Measurements from ENCODE around the gene RPL23. TPM values are rescaled to one million over a fixed set of nuclear protein-coding genes. Genes with fewer than 3 reads are reported as not detected.

The RPL23 gene
- total RNA-seq, 1 donor from 2014 or later: 1,802 TPM

GRCh38 chr17:38800237-38800760 lies 53.2 kb downstream of the RPL23 start:
- DNase-seq (ENCODE audit: low read depth, low spot score): no peak

GRCh38 chr17:38799501-38800236 lies 53.9 kb downstream of the RPL23 start, which contains the start of gene PIP4K2B:
TSS of gene PIP4K2B (minus strand) at chr17:38799556. CDS start at chr17:38799424, 132 bp downstream.
- no peak for TF ChIP-seq CTCF (conservative IDR thresholded peaks at IDR 0.05)
- Mint-ChIP-seq H3K27me3 (ENCODE audit: low read depth) (peaks cover 3% of the 10 kb centered on the region), H3K4me1 (peaks cover 39% of the 10 kb centered on the region), H3K36me3 (ENCODE audit: low read depth) (peaks cover 15% of the 10 kb centered on the region), H3K27ac (ENCODE audit: unreplicated experiment) (peak within 1 kb of the TSS; percentile 95), H3K4me3 (peak within 1 kb of the TSS; percentile 99), H3K9me3 (no peaks in the 10 kb centered on the region)
- peak; percentile 93 for DNase-seq (ENCODE audit: low read depth, low spot score)

More at GRCh38 chr17:38800237-38800760, 53.2 kb downstream of the RPL23 start:
- Mint-ChIP-seq H3K4me1 (peaks cover 39% of the 10 kb centered on the region), H3K27me3 (ENCODE audit: low read depth) (peaks cover 3% of the 10 kb centered on the region), H3K4me3 (peak overlapping the region; percentile 82), H3K9me3 (no peaks in the 10 kb centered on the region), H3K36me3 (ENCODE audit: low read depth) (peaks cover 15% of the 10 kb centered on the region), H3K27ac (ENCODE audit: unreplicated experiment) (peak overlapping the region; percentile 30)
- no peak for TF ChIP-seq CTCF (conservative IDR thresholded peaks at IDR 0.05)

- peak; percentile 21 for DNase-seq (ENCODE audit: low read depth, low spot score)
- peaks cover 3% of the 10 kb centered on the region for H3K27me3 Mint-ChIP-seq (ENCODE audit: low read depth)
- H3K9me3 Mint-ChIP-seq: no peaks in the 10 kb centered on the region
- H3K4me1 Mint-ChIP-seq: peaks cover 47% of the 10 kb centered on the region
- peak overlapping the region; percentile 99 for H3K4me3 Mint-ChIP-seq
- peak; percentile 22 for TF ChIP-seq CTCF (conservative IDR thresholded peaks at IDR 0.05)
- H3K36me3 Mint-ChIP-seq (ENCODE audit: low read depth): peaks cover 10% of the 10 kb centered on the region
- peak overlapping the region; percentile 95 for H3K27ac Mint-ChIP-seq (ENCODE audit: unreplicated experiment)
Measured at GRCh38 chr17:38798614-38799500, 54.7 kb downstream of the RPL23 start.

Small RNA genes within 50 kb of the gene (microRNA-seq; reads per million reads assigned to microRNA genes)
- gene MIR4727: not detected

Other genes with a start within 250 kb of the RPL23 start
- 8.4 and 8.6 TPM in 2 replicates for gene SRCIN1, start 247.8 kb downstream of the RPL23 start, total RNA-seq
- 13.0 and 13.8 TPM in 2 replicates for gene EPOP, start 178.8 kb downstream of the RPL23 start, total RNA-seq
- 79.6 and 85.1 TPM in 2 replicates for gene MLLT6, start 148.4 kb downstream of the RPL23 start, total RNA-seq
- 9.0 and 11.0 TPM in 2 replicates for gene CISD3, start 123.4 kb downstream of the RPL23 start, total RNA-seq
- gene PCGF2, start 105.4 kb downstream of the RPL23 start, total RNA-seq: 108 and 116 TPM in 2 replicates
- gene PSMB3, start 101.0 kb downstream of the RPL23 start, total RNA-seq: 193 and 203 TPM in 2 replicates
- gene PIP4K2B, start 54.2 kb downstream of the RPL23 start, total RNA-seq: 95.3 and 105 TPM in 2 replicates
- 18.9 and 19.3 TPM in 2 replicates for gene CWC25, start 28.4 kb downstream of the RPL23 start, total RNA-seq
- 87.4 and 94.3 TPM in 2 replicates for gene LASP1, start 16.3 kb upstream of the RPL23 start, total RNA-seq
- gene FBXO47, start 113.7 kb upstream of the RPL23 start, total RNA-seq: not detected in 2 replicates